CD4-positive, alpha-beta T cell treated with Interleukin-21 for 1 hour (primary cell): Measurements from ENCODE around the gene IGFBP1.

Experiments used
- DNase-seq: peaks from one replicate; pipeline ENCODE4 v3.0.0-alpha.2; 2020

Gene IGFBP1

GRCh38 chr7:45940237-45940781 is 52.0 kb downstream of the IGFBP1 start:
- peak; percentile 63 for DNase-seq

- no peak for DNase-seq
These were observed 52.7 kb downstream of the IGFBP1 start for GRCh38 chr7:45940939-45941338.
